HEK293T (cell line): Measurements from ENCODE around the gene HMCN2.

Experiments
- CTCF ChIA-PET: fragments of 350-600 bp; formaldehyde crosslinking; extraction: SDS; loops from one replicate; lab custom pipeline; 2021; ENCODE audit warnings: antibody characterized with exemption, inconsistent platforms; lab: Yijun Ruan, JAX
- POLR2A ChIA-PET: fragments of 350-600 bp; formaldehyde crosslinking; extraction: SDS; loops from one replicate; lab custom pipeline; 2020; ENCODE audit warnings: antibody characterized with exemption, inconsistent platforms; lab: Yijun Ruan, JAX
- DNase-seq: peaks from one replicate; pipeline ENCODE4 v3.0.0; 2012; ENCODE audit warnings: mixed read lengths; ENCODE audit errors: extremely low spot score
- ARNT ChIP-seq: fragments of 450-650 bp; IDR thresholded peaks from 2 replicates; pipeline ENCODE4 v1.6.1; 2017; ENCODE audit warnings: mild to moderate bottlenecking
- BHLHE40 ChIP-seq: fragments of 450-650 bp; IDR thresholded peaks from 2 replicates; pipeline ENCODE4 v1.6.1; 2016; ENCODE audit warnings: mild to moderate bottlenecking, moderate library complexity, borderline replicate concordance
- CTBP1 ChIP-seq: fragments of 450-650 bp; IDR thresholded peaks from 2 replicates; pipeline ENCODE4 v1.6.1; 2016; ENCODE audit warnings: borderline replicate concordance
- ELF4 ChIP-seq: fragments of 450-650 bp; IDR thresholded peaks from 2 replicates; pipeline ENCODE4 v1.6.1; 2017; ENCODE audit warnings: antibody characterized with exemption
- FOXA1 ChIP-seq: fragments of 450-650 bp; IDR thresholded peaks from 2 replicates; pipeline ENCODE4 v1.6.1; 2016; ENCODE audit warnings: mild to moderate bottlenecking
- FOXK2 ChIP-seq: fragments of 450-650 bp; IDR thresholded peaks from 2 replicates; pipeline ENCODE4 v1.6.1; 2016; ENCODE audit warnings: mild to moderate bottlenecking
- FOXM1 ChIP-seq: fragments of 450-650 bp; IDR thresholded peaks from 2 replicates; pipeline ENCODE4 v1.6.1; 2017; ENCODE audit warnings: mild to moderate bottlenecking, borderline replicate concordance
- HDGF ChIP-seq: fragments of 450-650 bp; IDR thresholded peaks from 2 replicates; pipeline ENCODE4 v1.6.1; 2017; ENCODE audit warnings: antibody characterized with exemption, borderline replicate concordance
- L3MBTL2 ChIP-seq: fragments of 450-650 bp; conservative IDR thresholded peaks from 2 replicates; pipeline ENCODE4 v1.6.1; 2016; ENCODE audit warnings: mild to moderate bottlenecking
- LEF1 ChIP-seq: fragments of 450-650 bp; IDR thresholded peaks from 2 replicates; pipeline ENCODE4 v1.6.1; 2017; ENCODE audit warnings: mild to moderate bottlenecking, borderline replicate concordance
- NFRKB ChIP-seq: fragments of 450-650 bp; IDR thresholded peaks from 2 replicates; pipeline ENCODE4 v1.6.1; 2016; ENCODE audit warnings: mild to moderate bottlenecking, moderate library complexity
- SP1 ChIP-seq: fragments of 450-650 bp; IDR thresholded peaks from 2 replicates; pipeline ENCODE4 v1.6.1; 2017
- SUZ12 ChIP-seq: fragments of 450-650 bp; IDR thresholded peaks from 2 replicates; pipeline ENCODE4 v1.6.1; 2016; ENCODE audit warnings: mild to moderate bottlenecking
- TARDBP ChIP-seq: fragments of 450-650 bp; IDR thresholded peaks from 2 replicates; pipeline ENCODE4 v1.6.1; 2016
- ZNF384 ChIP-seq: fragments of 450-650 bp; IDR thresholded peaks from 2 replicates; pipeline ENCODE4 v1.6.1; 2016
- TF ChIP-seq, protein P1 (sequence below): fragments of 450-650 bp; IDR thresholded peaks from 2 replicates; pipeline ENCODE4 v1.6.1; 2016

HMCN2 gene

DNA sequence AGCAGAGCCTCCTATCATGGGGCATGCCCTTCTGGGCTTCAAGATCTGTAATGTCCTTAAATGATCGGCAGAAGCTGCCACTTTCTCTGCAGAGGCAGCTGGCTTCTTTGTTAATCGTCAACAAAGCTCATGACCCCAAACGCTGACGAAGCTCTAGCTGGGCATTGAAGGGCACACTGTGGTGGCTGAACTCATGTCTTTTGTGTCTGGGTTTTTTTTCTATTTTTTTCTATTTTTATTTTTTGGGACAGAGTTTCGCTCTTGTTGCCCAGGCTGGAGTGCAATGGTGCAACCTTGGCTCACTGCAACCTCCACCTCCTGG, 114.0 kb downstream of the HMCN2 start:
- TF ChIP-seq CTBP1, result no peak
- TF ChIP-seq ZNF384, result no peak
- no peak for TF ChIP-seq FOXK2
- no peak for TF ChIP-seq HDGF
- no peak for TF ChIP-seq NFRKB
- no peak for TF ChIP-seq BHLHE40
- TF ChIP-seq ARNT, result no peak
- TF ChIP-seq TARDBP, result no peak
- TF ChIP-seq SUZ12, result no peak
- TF ChIP-seq SP1, result no peak
- TF ChIP-seq, protein P1, sequence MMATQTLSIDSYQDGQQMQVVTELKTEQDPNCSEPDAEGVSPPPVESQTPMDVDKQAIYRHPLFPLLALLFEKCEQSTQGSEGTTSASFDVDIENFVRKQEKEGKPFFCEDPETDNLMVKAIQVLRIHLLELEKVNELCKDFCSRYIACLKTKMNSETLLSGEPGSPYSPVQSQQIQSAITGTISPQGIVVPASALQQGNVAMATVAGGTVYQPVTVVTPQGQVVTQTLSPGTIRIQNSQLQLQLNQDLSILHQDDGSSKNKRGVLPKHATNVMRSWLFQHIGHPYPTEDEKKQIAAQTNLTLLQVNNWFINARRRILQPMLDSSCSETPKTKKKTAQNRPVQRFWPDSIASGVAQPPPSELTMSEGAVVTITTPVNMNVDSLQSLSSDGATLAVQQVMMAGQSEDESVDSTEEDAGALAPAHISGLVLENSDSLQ, result no peak
- TF ChIP-seq LEF1, result no peak
- TF ChIP-seq L3MBTL2, result no peak
- TF ChIP-seq FOXM1, result no peak
- TF ChIP-seq FOXA1, result no peak
- TF ChIP-seq ELF4, result no peak
- CTCF ChIA-PET, result no interaction called here
- no peak for DNase-seq
- POLR2A ChIA-PET, result no interaction called here

DNA sequence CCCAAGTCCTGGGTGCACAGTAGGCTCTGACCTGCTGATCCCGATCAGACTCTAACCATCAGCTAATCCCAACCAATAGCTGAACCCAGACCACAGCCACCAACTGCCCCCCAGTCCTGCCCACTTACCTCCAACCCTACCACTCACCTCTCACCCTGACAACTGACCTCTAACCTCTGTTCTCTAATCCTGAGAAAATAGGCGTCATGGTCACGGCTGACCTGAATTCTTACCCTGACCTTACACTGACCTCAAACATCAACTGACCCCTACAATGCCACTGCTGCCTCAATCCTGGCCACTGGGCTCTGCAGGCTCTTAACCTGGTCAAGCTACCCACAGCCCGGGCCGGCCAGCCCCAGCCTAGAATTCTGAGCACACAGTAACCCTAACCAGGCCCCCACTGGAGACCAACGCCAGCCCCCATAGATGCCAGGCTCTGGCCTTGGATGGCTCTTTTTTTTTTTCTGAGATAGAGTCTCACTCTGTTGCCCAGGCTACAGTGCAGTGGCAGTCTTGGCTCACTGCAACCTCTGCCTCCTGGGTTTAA, 115.4 kb downstream of the HMCN2 start:
- no peak for DNase-seq
- TF ChIP-seq CTBP1 (no peak), ELF4 (no peak), ZNF384 (no peak), FOXA1 (no peak), HDGF (no peak), ARNT (no peak), FOXK2 (no peak), LEF1 (no peak), SP1 (no peak), L3MBTL2 (no peak), SUZ12 (no peak), TARDBP (no peak), BHLHE40 (no peak), FOXM1 (no peak), NFRKB (no peak)
- TF ChIP-seq, protein P1, result no peak
- ChIA-PET CTCF (no interaction called here), POLR2A (no interaction called here)

DNA sequence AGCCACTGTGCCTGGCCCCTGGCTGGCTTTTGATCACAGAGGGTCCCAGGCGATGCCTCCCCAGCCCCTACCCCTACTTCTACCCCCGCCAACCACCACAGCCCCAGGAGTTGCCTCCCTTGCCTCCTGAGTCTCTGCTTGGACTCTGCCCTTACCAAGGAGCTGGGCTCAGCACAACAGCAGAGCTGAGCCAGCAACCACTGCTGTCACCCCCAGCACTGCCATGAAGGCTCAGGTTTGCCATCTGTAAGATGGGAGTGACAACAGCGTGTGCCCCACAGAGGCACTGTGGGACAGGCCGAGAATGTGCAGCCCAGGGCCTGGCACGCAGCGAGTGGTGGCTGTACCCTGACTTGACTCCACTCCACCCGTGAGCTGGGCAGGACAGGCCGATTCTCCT, 116.1 kb downstream of the HMCN2 start:
- CTCF ChIA-PET, result no interaction called here

DNA sequence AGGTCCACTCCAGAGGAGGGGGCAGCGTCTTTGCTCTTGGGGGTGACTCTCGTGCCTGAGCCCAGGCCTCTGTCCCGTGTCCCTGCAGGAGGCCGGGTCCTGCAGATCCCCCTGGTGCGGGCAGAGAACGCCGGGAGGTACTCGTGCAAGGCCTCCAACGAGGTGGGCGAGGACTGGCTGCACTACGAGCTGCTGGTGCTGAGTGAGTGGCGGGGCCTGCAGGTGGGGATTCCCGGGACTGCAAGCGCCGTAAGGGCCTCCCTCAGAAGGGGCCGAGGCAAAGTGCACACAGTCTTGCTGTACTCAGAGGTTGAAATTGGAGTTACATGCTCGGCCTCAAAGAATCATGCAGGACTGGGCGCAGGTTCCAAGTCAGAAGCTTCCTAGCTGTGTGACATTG, 116.5 kb downstream of the HMCN2 start:
- no peak for DNase-seq
- ChIA-PET POLR2A (no interaction called here), CTCF (no interaction called here)
- TF ChIP-seq SP1, result no peak
- TF ChIP-seq NFRKB, result no peak
- no peak for TF ChIP-seq FOXA1
- TF ChIP-seq L3MBTL2, result no peak

More for the DNA sequence above, 116.1 kb downstream of the HMCN2 start:
- DNase-seq, result no peak
- no peak for TF ChIP-seq LEF1
- POLR2A ChIA-PET, result no interaction called here

DNA sequence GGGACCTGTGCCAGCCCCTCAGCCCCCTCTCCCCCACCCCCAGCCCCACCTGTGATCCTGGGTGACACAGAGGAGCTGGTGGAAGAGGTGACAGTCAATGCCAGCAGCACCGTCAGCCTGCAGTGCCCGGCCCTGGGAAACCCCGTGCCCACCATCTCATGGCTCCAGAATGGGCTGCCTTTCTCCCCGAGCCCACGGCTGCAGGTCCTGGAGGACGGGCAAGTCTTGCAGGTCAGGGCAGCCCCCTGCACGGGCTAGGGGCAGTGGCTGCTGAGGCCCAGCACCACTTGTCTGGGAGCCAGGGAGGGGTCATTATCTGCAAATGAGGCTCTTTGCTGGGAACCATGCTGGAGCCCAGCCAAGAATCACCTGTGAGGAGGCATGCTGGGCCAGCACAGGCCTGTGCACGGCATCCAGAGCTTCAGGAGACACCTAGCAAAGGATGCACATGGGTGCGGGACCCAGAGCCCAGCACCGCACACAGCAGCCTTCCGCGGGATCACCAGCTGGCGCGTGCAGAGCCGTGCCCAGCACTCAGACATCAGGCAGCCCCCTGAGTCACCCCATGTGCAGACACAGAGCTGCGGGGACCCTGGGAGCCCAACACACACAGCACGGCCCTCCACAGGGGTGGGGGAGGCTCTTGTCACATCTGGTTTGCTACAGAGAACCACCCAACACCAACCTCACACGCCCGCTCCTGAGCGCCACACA, 117.2 kb downstream of the HMCN2 start:
- ChIA-PET POLR2A (no interaction called here), CTCF (no interaction called here)
- no peak for DNase-seq
- TF ChIP-seq BHLHE40 (no peak), TARDBP (no peak), HDGF (no peak), LEF1 (no peak), ZNF384 (no peak), ELF4 (no peak), FOXA1 (no peak), SUZ12 (no peak), NFRKB (no peak), SP1 (no peak), CTBP1 (no peak), FOXK2 (no peak)
- TF ChIP-seq, protein P1, result no peak

DNA sequence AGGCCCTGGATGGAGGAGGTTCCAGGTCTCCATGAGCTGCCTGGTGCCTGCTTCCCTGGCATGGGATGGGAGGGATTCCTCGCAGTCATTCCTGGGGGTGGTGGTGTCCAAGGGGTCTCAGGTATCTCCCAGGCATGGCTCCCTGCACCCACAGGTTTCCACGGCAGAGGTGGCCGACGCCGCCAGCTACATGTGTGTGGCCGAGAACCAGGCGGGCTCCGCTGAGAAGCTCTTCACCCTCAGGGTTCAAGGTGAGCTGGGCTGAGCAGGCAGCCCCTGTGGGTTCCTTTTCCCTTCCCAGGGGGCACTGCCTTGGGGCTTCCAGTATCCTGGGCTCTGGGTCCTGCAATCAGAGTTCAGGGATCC, 117.8 kb downstream of the HMCN2 start:
- CTCF ChIA-PET, result no interaction called here
- POLR2A ChIA-PET, result no interaction called here
- DNase-seq, result no peak
- TF ChIP-seq FOXK2 (no peak), SP1 (no peak), ELF4 (no peak), FOXA1 (no peak), ARNT (no peak), ZNF384 (no peak), L3MBTL2 (no peak), NFRKB (no peak)

DNA sequence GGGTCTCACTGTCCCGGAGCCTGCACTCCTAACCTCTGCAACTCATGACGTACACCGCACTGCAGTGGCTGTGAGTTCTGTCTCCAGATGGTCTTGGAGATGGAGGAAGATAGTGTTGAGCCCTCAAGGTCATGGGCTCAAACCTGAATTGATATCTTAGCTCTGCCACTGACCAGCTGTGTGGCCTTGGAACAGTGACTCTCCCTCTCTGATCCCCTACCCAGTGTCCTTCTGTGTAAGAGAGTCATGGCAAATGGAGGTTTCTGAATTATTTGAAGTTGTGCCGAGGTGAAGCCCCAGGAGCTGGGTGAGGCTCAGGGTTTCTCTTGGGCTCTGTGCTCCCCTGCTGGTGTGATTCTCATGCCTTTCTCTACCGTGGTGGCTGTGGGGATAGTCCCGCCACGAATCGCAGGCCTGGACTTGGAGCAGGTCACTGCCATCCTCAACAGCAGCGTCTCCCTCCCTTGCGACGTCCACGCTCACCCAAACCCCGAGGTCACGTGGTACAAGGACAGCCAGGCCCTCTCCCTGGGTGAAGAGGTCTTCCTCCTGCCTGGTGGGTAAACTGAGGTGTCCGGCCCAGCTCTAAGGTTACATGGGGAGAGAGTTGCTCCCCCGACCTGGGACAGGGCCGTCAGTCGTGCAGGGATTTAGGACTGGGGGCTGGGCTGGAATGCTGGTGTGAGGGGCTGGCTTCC, 118.6 kb downstream of the HMCN2 start:
- TF ChIP-seq FOXM1 (no peak), HDGF (no peak), ARNT (no peak)
- CTCF ChIA-PET, result interaction anchor here (0.6 kb wide), 1 partner anchor 56 kb away, joined by 4 read pairs; no protein-coding TSS in a partner anchor
- DNase-seq, result no peak
- POLR2A ChIA-PET, result no interaction called here
